Measurements from ENCODE around the gene ST8SIA2.

- TF ChIP-seq CTCF (IDR thresholded peaks at IDR 0.05) (no peak), POLR2A (IDR thresholded peaks at IDR 0.05) (no peak)
These were observed 9.1 kb downstream of the ST8SIA2 start for GRCh38 chr15:92402751-92403150.

Measured in Peyer's patch (tissue), 4 donors.